ENCODE results near the gene CNOT4.
"Not testable (repeated sequence)": the region's sequence is repeated elsewhere in the genome, so short reads cannot be mapped to it uniquely, and the experiment has no call there.

The CNOT4 gene

GRCh38 chr7:135481598-135481979 lies 28.3 kb downstream of the CNOT4 start:
- no peak overlapping the region for H3K4me3 ChIP-seq (ENCODE audit: low read length)
- TF ChIP-seq CTCF (conservative IDR thresholded peaks at IDR 0.05; ENCODE audit: low read depth, low read length), result no peak
- no peak for DNase-seq (ENCODE audit: low read depth)

- no peak overlapping the region for H3K4me3 ChIP-seq (ENCODE audit: low read length)
- TF ChIP-seq CTCF (conservative IDR thresholded peaks at IDR 0.05; ENCODE audit: low read depth, low read length), result no peak
- no peak for DNase-seq (ENCODE audit: low read depth)
Measured at GRCh38 chr7:135480966-135481597, 28.8 kb downstream of the CNOT4 start.

GRCh38 chr7:135475521-135475920 lies 34.4 kb downstream of the CNOT4 start:
- no peak for DNase-seq (ENCODE audit: low read depth)
- H3K4me3 ChIP-seq (ENCODE audit: low read length), result no peak overlapping the region
- no peak for TF ChIP-seq CTCF (conservative IDR thresholded peaks at IDR 0.05; ENCODE audit: low read depth, low read length)

- H3K4me3 ChIP-seq (ENCODE audit: low read length); DNase-seq (ENCODE audit: low read depth): not testable (repeated sequence)
Measured at GRCh38 chr7:135469705-135470104, 40.2 kb downstream of the CNOT4 start.

GRCh38 chr7:135467207-135467711 lies 42.6 kb downstream of the CNOT4 start:
- no peak overlapping the region for H3K4me3 ChIP-seq (ENCODE audit: low read length)
- no peak for TF ChIP-seq CTCF (conservative IDR thresholded peaks at IDR 0.05; ENCODE audit: low read depth, low read length)
- DNase-seq (ENCODE audit: low read depth), result no peak

- no peak for TF ChIP-seq CTCF (conservative IDR thresholded peaks at IDR 0.05; ENCODE audit: low read depth, low read length)
- no peak overlapping the region for H3K4me3 ChIP-seq (ENCODE audit: low read length)
Measured at GRCh38 chr7:135466442-135467206, 43.3 kb downstream of the CNOT4 start.

GRCh38 chr7:135463908-135464307 lies 46.0 kb downstream of the CNOT4 start:
- no peak for TF ChIP-seq CTCF (conservative IDR thresholded peaks at IDR 0.05; ENCODE audit: low read depth, low read length)
- DNase-seq (ENCODE audit: low read depth), result no peak
- H3K4me3 ChIP-seq (ENCODE audit: low read length), result no peak overlapping the region

More at GRCh38 chr7:135466442-135467206, 43.3 kb downstream of the CNOT4 start:
- no peak for DNase-seq (ENCODE audit: low read depth)
